HEK293T (cell line): ENCODE results near the gene TMEM59.
"Not testable (repeated sequence)": the region's sequence is repeated elsewhere in the genome, so short reads cannot be mapped to it uniquely, and the experiment has no call there.

ENCODE experiments used
- CTCF ChIA-PET: fragments of 350-600 bp; formaldehyde crosslinking; extraction: SDS; loops from one replicate; lab custom pipeline; 2021; ENCODE audit warnings: antibody characterized with exemption, inconsistent platforms; lab: Yijun Ruan, JAX
- POLR2A ChIA-PET: fragments of 350-600 bp; formaldehyde crosslinking; extraction: SDS; loops from one replicate; lab custom pipeline; 2020; ENCODE audit warnings: antibody characterized with exemption, inconsistent platforms; lab: Yijun Ruan, JAX
- DNase-seq: peaks from one replicate; pipeline ENCODE4 v3.0.0; 2012; ENCODE audit warnings: mixed read lengths; ENCODE audit errors: extremely low spot score
- ARNT ChIP-seq: fragments of 450-650 bp; IDR thresholded peaks from 2 replicates; pipeline ENCODE4 v1.6.1; 2017; ENCODE audit warnings: mild to moderate bottlenecking
- BHLHE40 ChIP-seq: fragments of 450-650 bp; IDR thresholded peaks from 2 replicates; pipeline ENCODE4 v1.6.1; 2016; ENCODE audit warnings: mild to moderate bottlenecking, moderate library complexity, borderline replicate concordance
- CTBP1 ChIP-seq: fragments of 450-650 bp; IDR thresholded peaks from 2 replicates; pipeline ENCODE4 v1.6.1; 2016; ENCODE audit warnings: borderline replicate concordance
- ELF4 ChIP-seq: fragments of 450-650 bp; IDR thresholded peaks from 2 replicates; pipeline ENCODE4 v1.6.1; 2017; ENCODE audit warnings: antibody characterized with exemption
- FOXA1 ChIP-seq: fragments of 450-650 bp; IDR thresholded peaks from 2 replicates; pipeline ENCODE4 v1.6.1; 2016; ENCODE audit warnings: mild to moderate bottlenecking
- FOXK2 ChIP-seq: fragments of 450-650 bp; IDR thresholded peaks from 2 replicates; pipeline ENCODE4 v1.6.1; 2016; ENCODE audit warnings: mild to moderate bottlenecking
- FOXM1 ChIP-seq: fragments of 450-650 bp; IDR thresholded peaks from 2 replicates; pipeline ENCODE4 v1.6.1; 2017; ENCODE audit warnings: mild to moderate bottlenecking, borderline replicate concordance
- HDGF ChIP-seq: fragments of 450-650 bp; IDR thresholded peaks from 2 replicates; pipeline ENCODE4 v1.6.1; 2017; ENCODE audit warnings: antibody characterized with exemption, borderline replicate concordance
- L3MBTL2 ChIP-seq: fragments of 450-650 bp; conservative IDR thresholded peaks from 2 replicates; pipeline ENCODE4 v1.6.1; 2016; ENCODE audit warnings: mild to moderate bottlenecking
- LEF1 ChIP-seq: fragments of 450-650 bp; IDR thresholded peaks from 2 replicates; pipeline ENCODE4 v1.6.1; 2017; ENCODE audit warnings: mild to moderate bottlenecking, borderline replicate concordance
- NFRKB ChIP-seq: fragments of 450-650 bp; IDR thresholded peaks from 2 replicates; pipeline ENCODE4 v1.6.1; 2016; ENCODE audit warnings: mild to moderate bottlenecking, moderate library complexity
- PKNOX1 ChIP-seq: fragments of 450-650 bp; IDR thresholded peaks from 2 replicates; pipeline ENCODE4 v1.6.1; 2016
- SP1 ChIP-seq: fragments of 450-650 bp; IDR thresholded peaks from 2 replicates; pipeline ENCODE4 v1.6.1; 2017
- SUZ12 ChIP-seq: fragments of 450-650 bp; IDR thresholded peaks from 2 replicates; pipeline ENCODE4 v1.6.1; 2016; ENCODE audit warnings: mild to moderate bottlenecking
- TARDBP ChIP-seq: fragments of 450-650 bp; IDR thresholded peaks from 2 replicates; pipeline ENCODE4 v1.6.1; 2016
- ZNF384 ChIP-seq: fragments of 450-650 bp; IDR thresholded peaks from 2 replicates; pipeline ENCODE4 v1.6.1; 2016

Gene TMEM59

GRCh38 chr1:54024358-54024757 lies 28.6 kb downstream of the TMEM59 start:
- ChIA-PET CTCF (no interaction called here), POLR2A (no interaction called here)
- TF ChIP-seq FOXK2 = no peak
- no peak for TF ChIP-seq FOXM1
- TF ChIP-seq ZNF384 = no peak
- no peak for TF ChIP-seq LEF1
- TF ChIP-seq L3MBTL2 = no peak
- no peak for TF ChIP-seq PKNOX1
- TF ChIP-seq CTBP1 = no peak
- no peak for TF ChIP-seq ELF4
- TF ChIP-seq BHLHE40 = no peak
- no peak for TF ChIP-seq ARNT
- TF ChIP-seq TARDBP = no peak
- TF ChIP-seq SUZ12 = no peak
- no peak for TF ChIP-seq HDGF
- no peak for TF ChIP-seq FOXA1
- TF ChIP-seq SP1 = no peak
- no peak for TF ChIP-seq NFRKB
- no peak for DNase-seq

- POLR2A ChIA-PET, CTCF ChIA-PET, DNase-seq: not testable (repeated sequence)
Measured at GRCh38 chr1:54019562-54020176, 33.3 kb downstream of the TMEM59 start.

- no peak for DNase-seq
- POLR2A ChIA-PET = no interaction called here
- CTCF ChIA-PET = interaction anchor here (1.1 kb wide), 1 partner anchor 158 kb away, joined by 3 read pairs; no protein-coding TSS in a partner anchor
- TF ChIP-seq NFRKB (no peak), SP1 (no peak), FOXK2 (no peak)
Measured at GRCh38 chr1:54018635-54019034, 34.4 kb downstream of the TMEM59 start.

GRCh38 chr1:54017979-54018378 lies 35.0 kb downstream of the TMEM59 start, which contains the start of gene LDLRAD1:
Gene LDLRAD1 (minus strand): TSS chr1:54018186. CDS start chr1:54018112, 74 bp downstream.
- ChIA-PET POLR2A (no interaction called here), CTCF (interaction anchor here (1.1 kb wide), 1 partner anchor 157 kb away, joined by 3 read pairs; no protein-coding TSS in a partner anchor)

GRCh38 chr1:54016343-54017282 lies 36.4 kb downstream of the TMEM59 start:
- TF ChIP-seq HDGF (no peak), ARNT (no peak), FOXM1 (no peak), ELF4 (no peak), PKNOX1 (no peak), NFRKB (no peak), CTBP1 (no peak), ZNF384 (no peak), SP1 (no peak), FOXK2 (no peak), L3MBTL2 (no peak), FOXA1 (no peak), LEF1 (no peak), SUZ12 (no peak), BHLHE40 (no peak), TARDBP (no peak)
- DNase-seq = no peak
- ChIA-PET POLR2A (no interaction called here), CTCF (no interaction called here)

More at GRCh38 chr1:54017979-54018378, 35.0 kb downstream of the TMEM59 start, which contains the start of gene LDLRAD1:
- TF ChIP-seq FOXA1 = no peak
- TF ChIP-seq LEF1 = no peak
- TF ChIP-seq TARDBP = no peak
- no peak for TF ChIP-seq NFRKB
- no peak for TF ChIP-seq SP1
- no peak for TF ChIP-seq L3MBTL2
- no peak for TF ChIP-seq ELF4
- no peak for TF ChIP-seq BHLHE40
- no peak for TF ChIP-seq ZNF384
- TF ChIP-seq HDGF = no peak
- TF ChIP-seq ARNT = no peak
- TF ChIP-seq SUZ12 = no peak
- TF ChIP-seq PKNOX1 = no peak
- TF ChIP-seq CTBP1 = no peak
- TF ChIP-seq FOXK2 = no peak
- no peak for DNase-seq

- TF ChIP-seq SUZ12 = no peak
- TF ChIP-seq FOXK2 = no peak
- no peak for TF ChIP-seq ZNF384
- no peak for TF ChIP-seq HDGF
- TF ChIP-seq BHLHE40 = no peak
- no peak for TF ChIP-seq L3MBTL2
- no peak for TF ChIP-seq ELF4
- no peak for TF ChIP-seq LEF1
- no peak for TF ChIP-seq SP1
- TF ChIP-seq FOXA1 = no peak
- no peak for TF ChIP-seq ARNT
- no peak for TF ChIP-seq FOXM1
- no peak for TF ChIP-seq PKNOX1
- TF ChIP-seq TARDBP = no peak
- no peak for TF ChIP-seq NFRKB
- TF ChIP-seq CTBP1 = no peak
- ChIA-PET CTCF (no interaction called here), POLR2A (no interaction called here)
- no peak for DNase-seq
Measured at GRCh38 chr1:54014009-54014629, 38.9 kb downstream of the TMEM59 start.
